HEK293 (cell line): ENCODE measurements around the gene FLNC.

Experiments
- BCL11A ChIP-seq: fragments of 450-650 bp; formaldehyde crosslinking; IDR thresholded peaks from 2 replicates; pipeline ENCODE4 v1.5.1; 2016; ENCODE audit warnings: low read depth, missing biosample characterization, missing genetic modification characterization
- EGR2 ChIP-seq: fragments of 450-650 bp; formaldehyde crosslinking; IDR thresholded peaks from 2 replicates; pipeline ENCODE4 v1.5.1; 2016; ENCODE audit warnings: low read depth, missing biosample characterization, missing genetic modification characterization
- GLIS1 ChIP-seq: fragments of 450-650 bp; formaldehyde crosslinking; IDR thresholded peaks from 2 replicates; pipeline ENCODE4 v1.5.1; 2016; ENCODE audit warnings: missing biosample characterization, missing genetic modification characterization
- HOXD13 ChIP-seq: sonication (generic); formaldehyde crosslinking; IDR thresholded peaks from 2 replicates; pipeline ENCODE4 v1.8.0; 2022; ENCODE audit warnings: missing genetic modification reagents, borderline replicate concordance
- INSM2 ChIP-seq: fragments of 450-650 bp; formaldehyde crosslinking; IDR thresholded peaks from 2 replicates; pipeline ENCODE4 v1.5.1; 2016; ENCODE audit warnings: missing biosample characterization, missing genetic modification characterization
- OSR2 ChIP-seq: fragments of 450-650 bp; formaldehyde crosslinking; IDR thresholded peaks from 2 replicates; pipeline ENCODE4 v1.5.1; 2016; ENCODE audit warnings: missing biosample characterization, missing genetic modification characterization
- PATZ1 ChIP-seq: fragments of 450-650 bp; formaldehyde crosslinking; IDR thresholded peaks from 2 replicates; pipeline ENCODE4 v1.5.1; 2016; ENCODE audit warnings: missing biosample characterization, missing genetic modification characterization
- SP7 ChIP-seq: fragments of 450-650 bp; formaldehyde crosslinking; IDR thresholded peaks from 2 replicates; pipeline ENCODE4 v1.5.1; 2016; ENCODE audit warnings: missing biosample characterization, missing genetic modification characterization
- TCF7L2 ChIP-seq: IDR thresholded peaks from 2 replicates; pipeline ENCODE4 v1.6.1; 2011; ENCODE audit warnings: low read depth, mild to moderate bottlenecking, inconsistent platforms, low read length, moderate library complexity, borderline replicate concordance
- ZNF155 ChIP-seq: fragments of 450-650 bp; formaldehyde crosslinking; IDR thresholded peaks from 2 replicates; pipeline ENCODE4 v1.5.1; 2016; ENCODE audit warnings: missing biosample characterization, missing genetic modification characterization
- ZNF2 ChIP-seq: fragments of 450-650 bp; formaldehyde crosslinking; IDR thresholded peaks from 2 replicates; pipeline ENCODE4 v1.5.1; 2016; ENCODE audit warnings: missing biosample characterization, missing genetic modification characterization
- ZNF23 ChIP-seq: fragments of 450-650 bp; formaldehyde crosslinking; IDR thresholded peaks from 2 replicates; pipeline ENCODE4 v1.5.1; 2016; ENCODE audit warnings: missing biosample characterization, missing genetic modification characterization, borderline replicate concordance
- ZNF239 ChIP-seq: fragments of 450-650 bp; formaldehyde crosslinking; IDR thresholded peaks from 2 replicates; pipeline ENCODE4 v1.5.1; 2016; ENCODE audit warnings: missing biosample characterization, missing genetic modification characterization
- ZNF311 ChIP-seq: fragments of 450-650 bp; formaldehyde crosslinking; IDR thresholded peaks from 2 replicates; pipeline ENCODE4 v1.5.1; 2017; ENCODE audit warnings: missing biosample characterization, missing genetic modification characterization, borderline replicate concordance
- ZNF341 ChIP-seq: fragments of 450-650 bp; formaldehyde crosslinking; IDR thresholded peaks from 2 replicates; pipeline ENCODE4; 2016; ENCODE audit warnings: low read depth, missing biosample characterization, missing genetic modification characterization
- ZNF37A ChIP-seq: fragments of 450-650 bp; IDR thresholded peaks from 2 replicates; pipeline ENCODE4 v1.5.1; 2018; ENCODE audit warnings: missing biosample characterization, missing genetic modification characterization
- ZNF394 ChIP-seq: fragments of 450-650 bp; formaldehyde crosslinking; IDR thresholded peaks from 2 replicates; pipeline ENCODE4 v1.5.1; 2016; ENCODE audit warnings: missing biosample characterization, missing genetic modification characterization, mild to moderate bottlenecking, moderate library complexity, borderline replicate concordance
- ZNF529 ChIP-seq: fragments of 450-650 bp; formaldehyde crosslinking; IDR thresholded peaks from 2 replicates; pipeline ENCODE4 v1.5.1; 2017; ENCODE audit warnings: missing genetic modification characterization, missing biosample characterization; ENCODE audit not compliant: insufficient replicate concordance
- ZNF530 ChIP-seq: fragments of 450-650 bp; formaldehyde crosslinking; IDR thresholded peaks from 2 replicates; pipeline ENCODE4 v1.5.1; 2016; ENCODE audit warnings: low read depth, missing biosample characterization, missing genetic modification characterization
- ZNF670 ChIP-seq: fragments of 450-650 bp; formaldehyde crosslinking; IDR thresholded peaks from 2 replicates; pipeline ENCODE4 v1.5.1; 2016; ENCODE audit warnings: missing biosample characterization, missing genetic modification characterization, low read depth
- ZNF747 ChIP-seq: fragments of 450-650 bp; formaldehyde crosslinking; IDR thresholded peaks from 2 replicates; pipeline ENCODE4 v1.5.1; 2016; ENCODE audit warnings: missing biosample characterization, missing genetic modification characterization
- ZNF76 ChIP-seq: fragments of 450-650 bp; formaldehyde crosslinking; IDR thresholded peaks from 2 replicates; pipeline ENCODE4; 2016; ENCODE audit warnings: low read depth, missing biosample characterization, missing genetic modification characterization, borderline replicate concordance
- ZNF830 ChIP-seq: fragments of 450-650 bp; IDR thresholded peaks from 2 replicates; pipeline ENCODE4 v1.5.0; 2018; ENCODE audit warnings: missing biosample characterization, missing genetic modification characterization, low read depth, mild to moderate bottlenecking, moderate library complexity
- ZSCAN30 ChIP-seq: fragments of 450-650 bp; IDR thresholded peaks from 2 replicates; pipeline ENCODE4 v1.5.1; 2018; ENCODE audit warnings: missing biosample characterization, mild to moderate bottlenecking, missing genetic modification characterization, moderate library complexity
- TF ChIP-seq, protein P1 (sequence below): fragments of 450-650 bp; formaldehyde crosslinking; IDR thresholded peaks from 2 replicates; pipeline ENCODE4 v1.5.1; 2017; ENCODE audit warnings: missing biosample characterization, missing genetic modification characterization
- TF ChIP-seq, protein P2 (sequence below): fragments of 450-650 bp; formaldehyde crosslinking; IDR thresholded peaks from 2 replicates; pipeline ENCODE4 v1.5.1; 2016; ENCODE audit warnings: missing biosample characterization, missing genetic modification characterization
- TF ChIP-seq, protein P3 (sequence below): fragments of 450-650 bp; formaldehyde crosslinking; IDR thresholded peaks from 2 replicates; pipeline ENCODE4 v1.5.1; 2017; ENCODE audit warnings: missing biosample characterization, missing genetic modification characterization
- TF ChIP-seq, protein P4 (sequence below): fragments of 450-650 bp; formaldehyde crosslinking; IDR thresholded peaks from 2 replicates; pipeline ENCODE4 v1.5.1; 2016; ENCODE audit warnings: missing biosample characterization, missing genetic modification characterization

Gene FLNC

GRCh38 chr7:128879939-128880746 is 49.9 kb downstream of the FLNC start (continued):
- TF ChIP-seq PATZ1 (tag by site-specific recombination) = no peak
- TF ChIP-seq HOXD13 = no peak
- peak; percentile 27; the same call in 1 of the 2 replicates for TF ChIP-seq ZNF394 (tag by site-specific recombination)
- no peak for TF ChIP-seq ZNF341 (tag by site-specific recombination)
- no peak for TF ChIP-seq TCF7L2
- TF ChIP-seq ZNF530 (tag by site-specific recombination) = no peak
- TF ChIP-seq SP7 (tag by site-specific recombination) = peak; percentile 24; the same call in 1 of the 2 replicates
- TF ChIP-seq GLIS1 (tag by site-specific recombination) = peak; percentile 41; the same call in 1 of the 2 replicates
- TF ChIP-seq EGR2 = no peak
- TF ChIP-seq, protein P1, sequence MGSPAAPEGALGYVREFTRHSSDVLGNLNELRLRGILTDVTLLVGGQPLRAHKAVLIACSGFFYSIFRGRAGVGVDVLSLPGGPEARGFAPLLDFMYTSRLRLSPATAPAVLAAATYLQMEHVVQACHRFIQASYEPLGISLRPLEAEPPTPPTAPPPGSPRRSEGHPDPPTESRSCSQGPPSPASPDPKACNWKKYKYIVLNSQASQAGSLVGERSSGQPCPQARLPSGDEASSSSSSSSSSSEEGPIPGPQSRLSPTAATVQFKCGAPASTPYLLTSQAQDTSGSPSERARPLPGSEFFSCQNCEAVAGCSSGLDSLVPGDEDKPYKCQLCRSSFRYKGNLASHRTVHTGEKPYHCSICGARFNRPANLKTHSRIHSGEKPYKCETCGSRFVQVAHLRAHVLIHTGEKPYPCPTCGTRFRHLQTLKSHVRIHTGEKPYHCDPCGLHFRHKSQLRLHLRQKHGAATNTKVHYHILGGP (tag by site-specific recombination) = no peak
- TF ChIP-seq ZNF830 (tag by site-specific recombination) = no peak
- TF ChIP-seq, protein P2, sequence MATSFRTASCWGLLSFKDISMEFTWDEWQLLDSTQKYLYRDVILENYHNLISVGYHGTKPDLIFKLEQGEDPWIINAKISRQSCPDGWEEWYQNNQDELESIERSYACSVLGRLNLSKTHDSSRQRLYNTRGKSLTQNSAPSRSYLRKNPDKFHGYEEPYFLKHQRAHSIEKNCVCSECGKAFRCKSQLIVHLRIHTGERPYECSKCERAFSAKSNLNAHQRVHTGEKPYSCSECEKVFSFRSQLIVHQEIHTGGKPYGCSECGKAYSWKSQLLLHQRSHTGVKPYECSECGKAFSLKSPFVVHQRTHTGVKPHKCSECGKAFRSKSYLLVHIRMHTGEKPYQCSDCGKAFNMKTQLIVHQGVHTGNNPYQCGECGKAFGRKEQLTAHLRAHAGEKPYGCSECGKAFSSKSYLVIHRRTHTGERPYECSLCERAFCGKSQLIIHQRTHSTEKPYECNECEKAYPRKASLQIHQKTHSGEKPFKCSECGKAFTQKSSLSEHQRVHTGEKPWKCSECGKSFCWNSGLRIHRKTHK (tag by site-specific recombination) = no peak
- TF ChIP-seq ZSCAN30 (tag by site-specific recombination) = peak; percentile 81; the same call in 1 of the 2 replicates
- no peak for TF ChIP-seq ZNF529
- TF ChIP-seq ZNF2 (tag by site-specific recombination) = 0 out of 2 replicates have a peak, but pooled peaks have one; percentile 32
- TF ChIP-seq ZNF239 (tag by site-specific recombination) = no peak
- TF ChIP-seq INSM2 = no peak
- no peak for TF ChIP-seq OSR2 (tag by site-specific recombination)
- TF ChIP-seq ZNF155 = no peak
- TF ChIP-seq, protein P3, sequence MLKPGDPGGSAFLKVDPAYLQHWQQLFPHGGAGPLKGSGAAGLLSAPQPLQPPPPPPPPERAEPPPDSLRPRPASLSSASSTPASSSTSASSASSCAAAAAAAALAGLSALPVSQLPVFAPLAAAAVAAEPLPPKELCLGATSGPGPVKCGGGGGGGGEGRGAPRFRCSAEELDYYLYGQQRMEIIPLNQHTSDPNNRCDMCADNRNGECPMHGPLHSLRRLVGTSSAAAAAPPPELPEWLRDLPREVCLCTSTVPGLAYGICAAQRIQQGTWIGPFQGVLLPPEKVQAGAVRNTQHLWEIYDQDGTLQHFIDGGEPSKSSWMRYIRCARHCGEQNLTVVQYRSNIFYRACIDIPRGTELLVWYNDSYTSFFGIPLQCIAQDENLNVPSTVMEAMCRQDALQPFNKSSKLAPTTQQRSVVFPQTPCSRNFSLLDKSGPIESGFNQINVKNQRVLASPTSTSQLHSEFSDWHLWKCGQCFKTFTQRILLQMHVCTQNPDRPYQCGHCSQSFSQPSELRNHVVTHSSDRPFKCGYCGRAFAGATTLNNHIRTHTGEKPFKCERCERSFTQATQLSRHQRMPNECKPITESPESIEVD = no peak
- no peak for TF ChIP-seq ZNF747 (tag by site-specific recombination)
- TF ChIP-seq ZNF311 (tag by site-specific recombination) = no peak
- TF ChIP-seq ZNF37A = no peak
- TF ChIP-seq BCL11A = no peak
- TF ChIP-seq, protein P4, sequence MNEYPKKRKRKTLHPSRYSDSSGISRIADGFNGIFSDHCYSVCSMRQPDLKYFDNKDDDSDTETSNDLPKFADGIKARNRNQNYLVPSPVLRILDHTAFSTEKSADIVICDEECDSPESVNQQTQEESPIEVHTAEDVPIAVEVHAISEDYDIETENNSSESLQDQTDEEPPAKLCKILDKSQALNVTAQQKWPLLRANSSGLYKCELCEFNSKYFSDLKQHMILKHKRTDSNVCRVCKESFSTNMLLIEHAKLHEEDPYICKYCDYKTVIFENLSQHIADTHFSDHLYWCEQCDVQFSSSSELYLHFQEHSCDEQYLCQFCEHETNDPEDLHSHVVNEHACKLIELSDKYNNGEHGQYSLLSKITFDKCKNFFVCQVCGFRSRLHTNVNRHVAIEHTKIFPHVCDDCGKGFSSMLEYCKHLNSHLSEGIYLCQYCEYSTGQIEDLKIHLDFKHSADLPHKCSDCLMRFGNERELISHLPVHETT (tag by site-specific recombination) = no peak
- no peak for TF ChIP-seq ZNF23 (tag by site-specific recombination)
- TF ChIP-seq ZNF76 = peak; percentile 94
- TF ChIP-seq ZNF670 = no peak
